ENCODE measurements around the gene NRTN.
"Not testable (repeated sequence)": the region's sequence is repeated elsewhere in the genome, so short reads cannot be mapped to it uniquely, and the experiment has no call there.

NRTN gene

GRCh38 chr19:5844456-5845433 lies 39.9 kb downstream of the NRTN start:
- Histone ChIP-seq H3K9me3 (ENCODE audit: insufficient read depth, low read length, severe bottlenecking) (no peaks in the 10 kb centered on the region), H3K9ac (ENCODE audit: low read depth, low read length) (no peak overlapping the region), H3K36me3 (ENCODE audit: insufficient read depth, low read length) (no peaks in the 10 kb centered on the region), H3K4me3 (ENCODE audit: low read depth in 1 of 2, low read length in 2 of 2) (no peak overlapping the region), H3K27me3 (ENCODE audit: insufficient read depth, low read length, poor library complexity) (no peaks in the 10 kb centered on the region), H2AFZ (ENCODE audit: low read depth, low read length) (no peak overlapping the region), H3K79me2 (ENCODE audit: insufficient read depth, low read length) (no peaks in the 10 kb centered on the region), H4K20me1 (ENCODE audit: insufficient read depth, low read length) (no peaks in the 10 kb centered on the region; the same call in 1 of the 2 replicates), H3K4me1 (ENCODE audit: insufficient read depth, low read length) (no peaks in the 10 kb centered on the region), H3K4me2 (ENCODE audit: insufficient read depth, low read length) (no peak overlapping the region), H3K27ac (ENCODE audit: low read length) (no peak overlapping the region)
- TF ChIP-seq EZH2 (IDR thresholded peaks at IDR 0.05; ENCODE audit: borderline replicate concordance, low read depth, low read length, severe bottlenecking) (no peak), CTCF (IDR thresholded peaks at IDR 0.05; ENCODE audit: borderline replicate concordance, extremely low read depth, low read length, poor library complexity, severe bottlenecking) (no peak)
- ATAC-seq (ENCODE audit: insufficient read depth, low read depth) = no peak
- DNase-seq = no peak

GRCh38 chr19:5847846-5848245 lies 43.0 kb downstream of the NRTN start:
- H3K4me2 ChIP-seq (ENCODE audit: insufficient read depth, low read length); DNase-seq; H3K4me1 ChIP-seq (ENCODE audit: insufficient read depth, low read length); H3K9ac ChIP-seq (ENCODE audit: low read depth, low read length); H3K4me3 ChIP-seq (ENCODE audit: low read depth in 1 of 2, low read length in 2 of 2); H3K79me2 ChIP-seq (ENCODE audit: insufficient read depth, low read length); H3K9me3 ChIP-seq (ENCODE audit: insufficient read depth, low read length, severe bottlenecking); H3K27me3 ChIP-seq (ENCODE audit: insufficient read depth, low read length, poor library complexity); H3K27ac ChIP-seq (ENCODE audit: low read length); H4K20me1 ChIP-seq (ENCODE audit: insufficient read depth, low read length); H3K36me3 ChIP-seq (ENCODE audit: insufficient read depth, low read length); ATAC-seq (ENCODE audit: insufficient read depth, low read depth); H2AFZ ChIP-seq (ENCODE audit: low read depth, low read length): not testable (repeated sequence)

- not testable (repeated sequence) for H3K9ac ChIP-seq (ENCODE audit: low read depth, low read length); H3K4me3 ChIP-seq (ENCODE audit: low read depth in 1 of 2, low read length in 2 of 2)
Observed at GRCh38 chr19:5848621-5849020, 43.8 kb downstream of the NRTN start.

GRCh38 chr19:5850189-5850588 lies 45.3 kb downstream of the NRTN start:
- no peaks in the 10 kb centered on the region for H3K79me2 ChIP-seq (ENCODE audit: insufficient read depth, low read length)
- no peak overlapping the region for H3K27ac ChIP-seq (ENCODE audit: low read length)
- H3K4me3 ChIP-seq (ENCODE audit: low read depth in 1 of 2, low read length in 2 of 2) = no peak overlapping the region
- H3K9me3 ChIP-seq (ENCODE audit: insufficient read depth, low read length, severe bottlenecking) = no peaks in the 10 kb centered on the region
- H3K4me2 ChIP-seq (ENCODE audit: insufficient read depth, low read length) = no peak overlapping the region
- TF ChIP-seq EZH2 (IDR thresholded peaks at IDR 0.05; ENCODE audit: borderline replicate concordance, low read depth, low read length, severe bottlenecking) (no peak), CTCF (IDR thresholded peaks at IDR 0.05; ENCODE audit: borderline replicate concordance, extremely low read depth, low read length, poor library complexity, severe bottlenecking) (no peak)
- ATAC-seq (ENCODE audit: insufficient read depth, low read depth) (no peak), DNase-seq (no peak)
- H2AFZ ChIP-seq (ENCODE audit: low read depth, low read length) = no peak overlapping the region
- no peaks in the 10 kb centered on the region for H3K4me1 ChIP-seq (ENCODE audit: insufficient read depth, low read length)
- no peaks in the 10 kb centered on the region for H3K36me3 ChIP-seq (ENCODE audit: insufficient read depth, low read length)
- no peaks in the 10 kb centered on the region for H4K20me1 ChIP-seq (ENCODE audit: insufficient read depth, low read length)
- no peaks in the 10 kb centered on the region for H3K27me3 ChIP-seq (ENCODE audit: insufficient read depth, low read length, poor library complexity)
- H3K9ac ChIP-seq (ENCODE audit: low read depth, low read length) = no peak overlapping the region

More at GRCh38 chr19:5848621-5849020, 43.8 kb downstream of the NRTN start:
- not testable (repeated sequence) for H4K20me1 ChIP-seq (ENCODE audit: insufficient read depth, low read length); H3K36me3 ChIP-seq (ENCODE audit: insufficient read depth, low read length); ATAC-seq (ENCODE audit: insufficient read depth, low read depth); H2AFZ ChIP-seq (ENCODE audit: low read depth, low read length); H3K9me3 ChIP-seq (ENCODE audit: insufficient read depth, low read length, severe bottlenecking); H3K79me2 ChIP-seq (ENCODE audit: insufficient read depth, low read length); H3K27me3 ChIP-seq (ENCODE audit: insufficient read depth, low read length, poor library complexity); H3K27ac ChIP-seq (ENCODE audit: low read length); DNase-seq; H3K4me2 ChIP-seq (ENCODE audit: insufficient read depth, low read length); H3K4me1 ChIP-seq (ENCODE audit: insufficient read depth, low read length)
